GM12878 (cell line): ENCODE measurements around the gene CDC37. TPM values are rescaled to one million over a fixed set of nuclear protein-coding genes. Genes with fewer than 3 reads are reported as not detected.

Experiments
- ATAC-seq: fragments of 200-7000 bp; cut with Tn5 transposase; 3 replicates; pipeline ENCODE4 v1.9.1; 2020; ENCODE audit warnings: mild to moderate bottlenecking, moderate library complexity
- BruUV-seq: library from RNA; stranded (reverse); fragments of 400-500 nt; replicated peaks from 2 replicates; lab custom pipeline; 2021; lab: Mats Ljungman, UMichigan
- CTCF ChIA-PET: fragments of 300-600 bp; sonication (Branson Sonifier 250); formaldehyde crosslinking; extraction: SDS; loops from one replicate; lab custom pipeline; 2021; ENCODE audit warnings: inconsistent platforms; lab: Yijun Ruan, JAX
- POLR2A ChIA-PET: fragments of 350-600 bp; formaldehyde crosslinking; extraction: SDS; loops from one replicate; lab custom pipeline; 2021; ENCODE audit warnings: inconsistent platforms; lab: Charles Lee
- RAD21 ChIA-PET: fragments of 300-600 bp; sonication (Branson Sonifier 250); formaldehyde crosslinking; loops from one replicate; lab custom pipeline; 2023; ENCODE audit warnings: antibody characterized with exemption; ENCODE audit not compliant: unreplicated experiment; lab: Charles Lee
- SMC1A ChIA-PET: fragments of 300-600 bp; sonication (Branson Sonifier 250); formaldehyde crosslinking; loops from one replicate; lab custom pipeline; 2023; ENCODE audit not compliant: unreplicated experiment, uncharacterized antibody; lab: Charles Lee
- DNase-seq: peaks from one replicate; pipeline ENCODE4 v3.0.0-alpha.2; 2011; ENCODE audit warnings: low read depth, low spot score
- FAIRE-seq: peaks from 3 replicates; lab custom pipeline; 2011; peaks lifted over from hg19 to GRCh38; lab: Jason Lieb, UNC
- H2AFZ ChIP-seq: 2 replicates; pipeline ENCODE4 v1.6.0; 2011; ENCODE audit warnings: low read depth, low read length, control low read depth; ENCODE audit not compliant: control insufficient read depth
- H3K27ac ChIP-seq: 2 replicates; pipeline ENCODE4 v1.5.1; 2011; ENCODE audit warnings: control low read depth; ENCODE audit not compliant: control insufficient read depth, insufficient read depth
- H3K27me3 ChIP-seq, 2 experiments: replicated peaks in 1 of 2; 2 replicates each; pipeline versions ENCODE4 v1.6.0 to v1.6.1; 2011; ENCODE audit warnings: low read length in 1 of 2; ENCODE audit not compliant: control insufficient read depth in 2 of 2, insufficient read depth in 2 of 2
- H3K36me3 ChIP-seq, 2 experiments: 2 replicates each; pipeline ENCODE4 v1.5.1; 2011; ENCODE audit warnings: low read length in 1 of 2; ENCODE audit not compliant: control insufficient read depth in 2 of 2, insufficient read depth in 2 of 2
- H3K4me1 ChIP-seq: 2 replicates; pipeline ENCODE4 v1.6.1; 2011; ENCODE audit warnings: mild to moderate bottlenecking, low read length, moderate library complexity, mixed read lengths; ENCODE audit not compliant: control insufficient read depth, insufficient read depth
- H3K4me2 ChIP-seq: 2 replicates; pipeline ENCODE4 v1.6.0; 2011; ENCODE audit warnings: control low read depth; ENCODE audit not compliant: control insufficient read depth, insufficient read depth
- H3K4me3 ChIP-seq: fragments of 200-600 bp; sonication (generic); 2 replicates; pipeline ENCODE4 v1.5.1; 2016
- H3K79me2 ChIP-seq: 2 replicates; pipeline ENCODE4 v1.6.0; 2011; ENCODE audit warnings: low read length; ENCODE audit not compliant: control insufficient read depth, insufficient read depth
- H3K9ac ChIP-seq: 2 replicates; pipeline ENCODE4 v1.8.0; 2011; ENCODE audit warnings: low read length, control low read depth, mixed read lengths; ENCODE audit not compliant: control insufficient read depth, insufficient read depth
- H3K9me3 ChIP-seq: replicated peaks from 3 replicates; pipeline ENCODE4 v1.5.1; 2011; ENCODE audit warnings: mild to moderate bottlenecking, low read length; ENCODE audit not compliant: control insufficient read depth, insufficient read depth
- H4K20me1 ChIP-seq: 2 replicates; pipeline ENCODE4 v1.6.0; 2011; ENCODE audit not compliant: control insufficient read depth, insufficient read depth
- GATAD2B ChIP-seq: fragments of 450-650 bp; conservative IDR thresholded peaks from 2 replicates; pipeline ENCODE4 v1.6.1; 2017; ENCODE audit warnings: low read depth, mild to moderate bottlenecking, moderate library complexity
- IKZF1 ChIP-seq: fragments of 450-650 bp; conservative IDR thresholded peaks from 2 replicates; pipeline ENCODE4 v1.6.1; 2017; ENCODE audit warnings: antibody characterized with exemption, mild to moderate bottlenecking
- IKZF2 ChIP-seq, 2 experiments: fragments of 450-650 bp; IDR thresholded peaks; 2 replicates each; pipeline ENCODE4 v1.6.1; 2017; ENCODE audit warnings: mild to moderate bottlenecking in 2 of 2, moderate library complexity in 2 of 2
- MEF2A ChIP-seq: IDR thresholded peaks from 2 replicates; pipeline ENCODE4 v1.6.1; 2011; ENCODE audit warnings: low read depth, mild to moderate bottlenecking, low read length, moderate library complexity; ENCODE audit not compliant: insufficient read depth
- MTA3 ChIP-seq: IDR thresholded peaks from 2 replicates; pipeline ENCODE4 v1.6.1; 2012; ENCODE audit warnings: low read length, inconsistent platforms, borderline replicate concordance
- POLR2A ChIP-seq: IDR thresholded peaks from 2 replicates; pipeline ENCODE4 v1.6.1; 2011; ENCODE audit warnings: low read depth, mild to moderate bottlenecking, low read length
- RFX5 ChIP-seq: IDR thresholded peaks from 2 replicates; pipeline ENCODE4 v1.6.1; 2011; ENCODE audit warnings: low read depth, low read length, improper control_type of control experiment
- SMAD1 ChIP-seq: fragments of 450-650 bp; IDR thresholded peaks from 2 replicates; pipeline ENCODE4 v1.6.1; 2018; ENCODE audit warnings: mild to moderate bottlenecking, low read depth; ENCODE audit not compliant: partially characterized antibody
- TCF3 ChIP-seq: IDR thresholded peaks from 2 replicates; pipeline ENCODE4 v1.6.1; 2012; ENCODE audit warnings: low read depth, mild to moderate bottlenecking, low read length, borderline replicate concordance; ENCODE audit not compliant: insufficient read depth
- ZBTB40 ChIP-seq: fragments of 450-650 bp; IDR thresholded peaks from 2 replicates; pipeline ENCODE4 v1.6.1; 2016; ENCODE audit warnings: mild to moderate bottlenecking, moderate library complexity, borderline replicate concordance
- ZNF622 ChIP-seq: fragments of 450-650 bp; IDR thresholded peaks from 2 replicates; pipeline ENCODE4 v1.6.1; 2017; ENCODE audit warnings: mild to moderate bottlenecking, inconsistent platforms
- WGBS: methylation state at CpG from one replicate; pipeline ENCODE4 v1.1.6; 2016; ENCODE audit warnings: low lambda C conversion rate; ENCODE audit not compliant: insufficient replicate concordance, insufficient coverage; ENCODE audit errors: missing lambda C conversion rate; 5-methylcytosine and 5-hydroxymethylcytosine counted together
- in situ Hi-C: fragments of 300-500 bp; cut with MboI; formaldehyde crosslinking; loops from 9 replicates; pipeline ENCODE4 v1.14.3; 2018; ENCODE audit warnings: mixed read lengths
- intact Hi-C: fragments of 100-400 bp; cut with micrococcal nuclease; formaldehyde crosslinking; loops from one replicate; pipeline ENCODE4 v1.14.2; 2022; ENCODE audit not compliant: unreplicated experiment
- polyA plus RNA-seq, 11 experiments: library from polyadenylated mRNA; depleted of rRNA in 4 of 11; unstranded in 6 of 11; stranded (reverse) in 5 of 11; fragments of >200 nt; fragmentation: Nextera tagmentation in 4 of 11; fragmentation: Illumina TruSeq in 1 of 11; extraction: Ambion mirVana in 4 of 11; extraction: Trizol in 1 of 11; gene quantifications; 1 replicate in 1 of 11; 2 replicates in 10 of 11; pipeline versions ENCODE4 v1.2.1 to v1.2.3, GENCODE V29; 2011 to 2016; ENCODE audit warnings: inconsistent platforms in 2 of 11, missing spikeins in 2 of 11, low read depth in 1 of 11
- total RNA-seq, 4 experiments: library from RNA; depleted of rRNA in 3 of 4; stranded (reverse); fragments of >200 nt in 3 of 4; fragmentation: Illumina TruSeq in 1 of 4; extraction: Trizol in 1 of 4; gene quantifications; 2 replicates each; pipeline versions ENCODE4 v1.2.1 to v1.2.3, GENCODE V29; 2013 to 2021

Gene CDC37
- total and polyA plus RNA-seq, 10 of the 15 experiments (the other 5 are each of a cell fraction or from before 2014, with no cell fraction given) = 4.7 to 265 (median 176) TPM

DNA sequence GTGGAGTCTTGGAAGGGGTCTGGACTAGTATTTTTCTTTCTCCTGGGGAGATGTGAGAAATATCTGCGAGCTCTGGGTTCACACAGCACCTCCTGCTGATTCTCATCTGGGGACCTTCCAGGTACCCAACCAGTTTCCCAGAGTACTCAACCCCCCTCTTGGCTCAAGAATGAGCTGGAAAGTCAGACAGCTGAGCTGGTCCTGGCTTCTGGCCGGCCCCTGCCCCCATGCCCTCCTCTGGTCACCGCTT is 14.8 kb upstream of the CDC37 start (continued):
- TF ChIP-seq ZBTB40 = no peak
- no peak for TF ChIP-seq MEF2A
- TF ChIP-seq TCF3 = no peak
- no peak for TF ChIP-seq POLR2A
- no peak for TF ChIP-seq MTA3
- TF ChIP-seq SMAD1 = no peak

- SMC1A ChIA-PET = interaction anchor here (1.0 to 16.0 kb wide), 6 partner anchors 11 to 147 kb away, joined by 3 to 364 read pairs (median 5); partner anchors contain the start of genes CDC37, ICAM1 and PDE4A
- POLR2A ChIA-PET = interaction anchor here (0.5 to 7.8 kb wide), 11 partner anchors 9 to 148 kb away, joined by 3 to 122 read pairs (median 5); partner anchors contain the start of genes CDC37, ICAM1, KRI1 and TYK2
- intact Hi-C loops (loop anchor here (10.0 kb wide), 1 partner anchor 237 kb away; the partner anchor contains the start of gene ILF3), in situ Hi-C loops (no loop called here)
- Histone ChIP-seq H3K4me1 (peaks cover 51% of the 10 kb centered on the region), H3K4me3 (no peak overlapping the region), H3K9me3 (peaks cover 2% of the 10 kb centered on the region; the same call in 2 of the 3 replicates), H3K79me2 (no peaks in the 10 kb centered on the region), H3K27me3 (peaks cover 0 to 17% of the 10 kb centered on the region in 2 experiments; a peak in 3 of 4 replicates), H3K4me2 (no peak overlapping the region), H2AFZ (no peak overlapping the region), H3K36me3 (no peaks in the 10 kb centered on the region), H4K20me1 (no peaks in the 10 kb centered on the region; the same call in 1 of the 2 replicates), H3K9ac (no peak overlapping the region), H3K27ac (no peak overlapping the region)
- FAIRE-seq (no peak), ATAC-seq (no peak), DNase-seq (no peak)
- CTCF ChIA-PET = interaction anchor here (0.5 to 28.5 kb wide), 14 partner anchors 7 to 279 kb away, joined by 3 to 1053 read pairs (median 3); partner anchors contain the start of genes CDC37, ICAM1 and PDE4A
- RAD21 ChIA-PET = interaction anchor here (0.6 to 10.2 kb wide), 15 partner anchors 10 to 282 kb away, joined by 3 to 209 read pairs (median 4); partner anchors contain the start of genes CDC37, DNMT1 and ICAM1
- 40% methylated on average over 30 of the region's 30 CpGs for WGBS
- no TSS peak for BruUV-seq
- TF ChIP-seq IKZF2 (IDR thresholded peaks at IDR 0.05) (0 out of 4 replicates have a peak, but pooled peaks of 1 of the 2 experiments have one; percentile 3), ZNF622 (no peak), IKZF1 (peak; percentile 32), RFX5 (no peak), GATAD2B (peak; percentile 26; the same call in 1 of the 2 replicates)
Observed at GRCh38 chr19:10417541-10418234, 14.3 kb upstream of the CDC37 start.
